Skeletal muscle tissue (tissue), 4 donors: ENCODE results near the gene WDR26. TPM values are rescaled to one million over a fixed set of nuclear protein-coding genes. Genes with fewer than 3 reads are reported as not detected.
"Not testable (repeated sequence)": the region's sequence is repeated elsewhere in the genome, so short reads cannot be mapped to it uniquely, and the experiment has no call there.

Experiments used
- H3K27ac ChIP-seq: one replicate; pipeline ENCODE4 v1.7.0; 2013; ENCODE audit warnings: mild to moderate bottlenecking, low read depth, low read length, inconsistent platforms
- H3K27me3 ChIP-seq, 3 donors: one replicate each; pipeline ENCODE4 v1.7.0; 2013; ENCODE audit warnings: low read length in 3 of 3; ENCODE audit not compliant: control insufficient read depth in 3 of 3, insufficient read depth in 3 of 3
- H3K36me3 ChIP-seq, 3 donors: one replicate each; pipeline ENCODE4 v1.7.0; 2013; ENCODE audit warnings: low read length in 3 of 3; ENCODE audit not compliant: control insufficient read depth in 3 of 3, insufficient read depth in 3 of 3
- H3K4me1 ChIP-seq, 3 donors: one replicate each; pipeline ENCODE4 v1.7.0; 2013; ENCODE audit warnings: low read length in 3 of 3, mild to moderate bottlenecking in 3 of 3; ENCODE audit not compliant: control insufficient read depth in 3 of 3, insufficient read depth in 3 of 3
- H3K4me3 ChIP-seq, 3 donors: one replicate each; pipeline ENCODE4 v1.7.0; 2013; ENCODE audit warnings: low read length in 3 of 3
- H3K9ac ChIP-seq, 3 donors: one replicate each; pipeline ENCODE4 v1.7.0; 2013; ENCODE audit warnings: low read length in 3 of 3, mild to moderate bottlenecking in 3 of 3, moderate library complexity in 2 of 3, low read depth in 1 of 3
- H3K9me3 ChIP-seq, 3 donors: one replicate each; pipeline ENCODE4 v1.7.0; 2013; ENCODE audit warnings: low read length in 3 of 3; ENCODE audit not compliant: control insufficient read depth in 3 of 3
- total RNA-seq: library from RNA; depleted of rRNA; stranded (reverse); fragments of >200 nt; gene quantifications from one replicate; pipeline ENCODE4 v1.2.3, GENCODE V29; 2014
- donor health status: Osteomylitis.

WDR26 gene
- total RNA-seq, 1 donor from 2014 or later, result 64.2 TPM

DNA sequence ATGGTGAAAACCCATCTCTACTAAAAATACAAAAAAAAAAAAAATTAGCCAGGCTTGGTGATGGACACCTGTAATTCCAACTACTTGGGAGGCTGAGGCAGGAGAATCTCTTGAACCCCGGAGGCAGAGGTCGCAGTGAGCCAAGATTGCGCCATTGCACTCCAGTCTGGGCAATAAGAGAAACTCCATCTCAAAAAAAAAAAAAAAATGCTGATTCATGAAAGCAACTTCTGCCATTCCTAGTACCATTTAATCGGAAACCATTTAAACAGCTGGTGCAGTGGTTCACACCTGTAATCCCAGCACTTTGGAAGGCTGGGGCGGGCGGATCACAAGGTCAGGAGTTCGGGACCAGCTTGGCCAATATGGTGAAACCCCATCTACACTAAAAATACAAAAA, 5.9 kb downstream of the WDR26 start:
- not testable (repeated sequence) for H3K9ac ChIP-seq, H3K27me3 ChIP-seq, H3K4me3 ChIP-seq, H3K9me3 ChIP-seq
- H3K4me1 ChIP-seq, result peaks cover 10 to 30% (median 19%) of the 10 kb centered on the region in 3 donors
- peak overlapping the region; percentile 21 for H3K27ac ChIP-seq
- H3K36me3 ChIP-seq, result peaks cover 2 to 15% (median 7%) of the 10 kb centered on the region in 3 donors

GRCh38 chr1:224427346-224427745, 7.3 kb downstream of the WDR26 start:
- Histone ChIP-seq H3K27ac (no peak overlapping the region), H3K27me3 (no peaks in the 10 kb centered on the region), H3K36me3 (peaks cover 8 to 25% (median 19%) of the 10 kb centered on the region in 3 donors), H3K9ac (no peak overlapping the region), H3K4me1 (peaks cover 10 to 22% (median 14%) of the 10 kb centered on the region in 3 donors), H3K4me3 (no peak overlapping the region), H3K9me3 (no peaks in the 10 kb centered on the region)

- peaks cover 10 to 17% (median 14%) of the 10 kb centered on the region in 3 donors for H3K4me1 ChIP-seq
- H3K9me3 ChIP-seq, H3K9ac ChIP-seq, H3K4me3 ChIP-seq, H3K27me3 ChIP-seq, H3K27ac ChIP-seq: not testable (repeated sequence)
- H3K36me3 ChIP-seq, result peaks cover 12 to 30% (median 24%) of the 10 kb centered on the region in 3 donors
Measured at GRCh38 chr1:224426869-224427268, 7.7 kb downstream of the WDR26 start.

- H3K4me1 ChIP-seq, result peaks cover 0 to 4% (median 3%) of the 10 kb centered on the region in 3 donors
Measured at GRCh38 chr1:224425279-224425884, 9.2 kb downstream of the WDR26 start.

GRCh38 chr1:224420106-224420505, 14.5 kb downstream of the WDR26 start:
- H3K27me3 ChIP-seq, result no peaks in the 10 kb centered on the region
- H3K4me1 ChIP-seq, result no peaks in the 10 kb centered on the region
- H3K9ac ChIP-seq, result peak overlapping the region in 1 of 3 donors; percentile 4
- no peak overlapping the region for H3K4me3 ChIP-seq
- peaks cover 52 to 78% (median 74%) of the 10 kb centered on the region in 3 donors for H3K36me3 ChIP-seq
- H3K27ac ChIP-seq, result no peak overlapping the region
- no peaks in the 10 kb centered on the region for H3K9me3 ChIP-seq

More at GRCh38 chr1:224425279-224425884, 9.2 kb downstream of the WDR26 start:
- no peak overlapping the region for H3K27ac ChIP-seq
- no peaks in the 10 kb centered on the region for H3K9me3 ChIP-seq
- H3K9ac ChIP-seq, result no peak overlapping the region
- no peak overlapping the region for H3K4me3 ChIP-seq
- H3K27me3 ChIP-seq, result no peaks in the 10 kb centered on the region
- H3K36me3 ChIP-seq, result peaks cover 23 to 42% (median 34%) of the 10 kb centered on the region in 3 donors

DNA sequence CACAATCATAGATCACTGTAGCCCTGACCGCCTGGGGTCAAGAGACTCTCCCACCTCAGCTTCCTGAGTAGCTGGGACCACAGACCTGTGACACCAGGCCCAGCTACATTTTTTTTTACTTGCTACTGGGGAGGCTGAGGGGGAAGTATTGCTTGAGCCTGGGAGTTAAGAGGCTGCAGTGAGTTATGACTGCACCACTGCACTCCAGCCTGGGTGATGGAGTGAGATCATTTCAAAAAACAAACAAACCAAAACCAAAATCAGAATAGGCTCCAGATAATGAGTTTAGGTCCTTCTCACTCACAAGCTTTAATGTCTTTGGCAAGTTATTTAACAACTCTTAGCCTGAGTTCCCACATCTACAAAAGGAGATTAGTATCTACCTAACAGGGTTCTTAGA, 22.8 kb downstream of the WDR26 start:
- H3K9me3 ChIP-seq, result no peaks in the 10 kb centered on the region
- H3K4me3 ChIP-seq, result no peak overlapping the region
- no peaks in the 10 kb centered on the region for H3K27me3 ChIP-seq
- no peak overlapping the region for H3K9ac ChIP-seq
- H3K4me1 ChIP-seq, result no peaks in the 10 kb centered on the region
- no peak overlapping the region for H3K27ac ChIP-seq
- H3K36me3 ChIP-seq, result peaks cover 19 to 48% (median 29%) of the 10 kb centered on the region in 3 donors

- H3K27ac ChIP-seq, result no peak overlapping the region
- no peaks in the 10 kb centered on the region for H3K9me3 ChIP-seq
- H3K27me3 ChIP-seq, result no peaks in the 10 kb centered on the region
- peaks cover 27 to 56% (median 53%) of the 10 kb centered on the region in 3 donors for H3K36me3 ChIP-seq
- H3K4me3 ChIP-seq, result no peak overlapping the region
- H3K4me1 ChIP-seq, result no peaks in the 10 kb centered on the region
- H3K9ac ChIP-seq, result no peak overlapping the region
Measured at GRCh38 chr1:224408294-224408590, 26.4 kb downstream of the WDR26 start.

GRCh38 chr1:224407571-224408293, 26.9 kb downstream of the WDR26 start:
- Histone ChIP-seq H3K27me3 (no peaks in the 10 kb centered on the region), H3K9me3 (no peaks in the 10 kb centered on the region), H3K27ac (no peak overlapping the region), H3K9ac (no peak overlapping the region), H3K4me1 (no peaks in the 10 kb centered on the region), H3K4me3 (no peak overlapping the region), H3K36me3 (peaks cover 27 to 57% (median 55%) of the 10 kb centered on the region in 3 donors)

DNA sequence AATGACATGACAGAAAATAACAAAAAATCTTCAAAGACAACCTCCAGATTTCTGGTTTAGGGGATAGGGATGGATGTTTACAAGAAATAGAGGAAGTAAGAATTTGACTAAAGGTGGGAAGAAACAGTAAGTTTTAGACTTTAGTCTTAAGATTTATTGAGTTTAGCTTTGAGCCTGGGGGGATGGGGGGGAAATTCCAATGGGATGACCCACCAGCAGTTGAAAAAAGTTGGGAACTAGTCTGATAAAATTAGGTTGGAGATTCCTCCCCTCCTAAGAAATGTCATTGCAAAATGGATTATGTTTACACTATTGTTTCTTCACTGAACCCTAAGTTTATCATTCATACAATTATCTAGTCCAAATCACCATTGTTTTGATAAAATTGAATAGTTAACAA, 28.4 kb downstream of the WDR26 start:
- Histone ChIP-seq H3K9me3 (no peaks in the 10 kb centered on the region), H3K4me1 (no peaks in the 10 kb centered on the region), H3K36me3 (peaks cover 28 to 54% (median 54%) of the 10 kb centered on the region in 3 donors), H3K4me3 (no peak overlapping the region), H3K27ac (no peak overlapping the region), H3K9ac (no peak overlapping the region), H3K27me3 (no peaks in the 10 kb centered on the region)

DNA sequence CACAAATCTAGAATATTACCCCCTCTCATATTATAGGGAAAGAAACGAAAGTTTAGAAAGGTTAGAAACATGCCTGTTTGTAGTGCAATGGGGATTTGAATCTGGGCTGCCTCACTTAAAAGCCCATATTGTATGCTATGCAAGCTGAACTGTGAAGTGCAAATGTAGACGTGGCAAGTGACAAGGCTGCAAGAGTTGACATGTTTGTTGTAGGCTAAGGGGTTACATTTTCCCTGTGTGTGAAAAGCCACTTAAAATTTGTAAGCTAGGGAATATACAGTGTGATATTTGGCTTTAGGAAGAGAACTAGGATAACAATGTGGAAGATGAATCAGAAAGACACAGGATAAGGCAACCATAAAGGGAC, 29.0 kb downstream of the WDR26 start:
- Histone ChIP-seq H3K9ac (no peak overlapping the region), H3K4me1 (no peaks in the 10 kb centered on the region), H3K9me3 (no peaks in the 10 kb centered on the region), H3K36me3 (peaks cover 27 to 57% (median 53%) of the 10 kb centered on the region in 3 donors), H3K27ac (no peak overlapping the region), H3K27me3 (no peaks in the 10 kb centered on the region), H3K4me3 (no peak overlapping the region)
